HG03175 (cell line): Measurements from ENCODE around the gene APP.

Source experiments
- ATAC-seq: cut with Tn5 transposase; IDR thresholded peaks from one replicate; pipeline ENCODE4 v1.9.1; 2021; ENCODE audit warnings: mild to moderate bottlenecking, moderate library complexity; ENCODE audit not compliant: unreplicated experiment

Gene APP

GRCh38 chr21:25910809-25911208 is 259.8 kb downstream of the APP start:
- no peak for ATAC-seq

GRCh38 chr21:25909341-25909740 is 261.2 kb downstream of the APP start:
- ATAC-seq: no peak

DNA sequence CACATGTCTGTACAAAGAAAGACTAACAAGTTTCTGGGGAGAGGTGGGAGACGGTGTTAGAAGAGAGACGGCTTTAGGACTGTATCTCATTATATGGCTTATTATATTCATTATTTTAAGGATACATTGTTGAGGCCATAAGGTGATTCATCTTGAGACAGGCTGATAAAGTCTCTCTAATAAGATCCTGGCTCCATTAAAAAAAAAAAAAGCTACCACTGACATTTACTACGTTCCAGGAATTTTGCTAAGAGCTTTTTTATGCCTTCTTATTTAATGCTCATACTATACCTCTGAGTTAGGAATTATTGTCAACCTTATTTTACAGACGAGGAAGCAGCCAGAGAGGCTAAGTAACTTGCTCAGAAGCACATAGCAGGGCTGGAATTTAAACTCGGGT is 262.1 kb downstream of the APP start:
- no peak for ATAC-seq

DNA sequence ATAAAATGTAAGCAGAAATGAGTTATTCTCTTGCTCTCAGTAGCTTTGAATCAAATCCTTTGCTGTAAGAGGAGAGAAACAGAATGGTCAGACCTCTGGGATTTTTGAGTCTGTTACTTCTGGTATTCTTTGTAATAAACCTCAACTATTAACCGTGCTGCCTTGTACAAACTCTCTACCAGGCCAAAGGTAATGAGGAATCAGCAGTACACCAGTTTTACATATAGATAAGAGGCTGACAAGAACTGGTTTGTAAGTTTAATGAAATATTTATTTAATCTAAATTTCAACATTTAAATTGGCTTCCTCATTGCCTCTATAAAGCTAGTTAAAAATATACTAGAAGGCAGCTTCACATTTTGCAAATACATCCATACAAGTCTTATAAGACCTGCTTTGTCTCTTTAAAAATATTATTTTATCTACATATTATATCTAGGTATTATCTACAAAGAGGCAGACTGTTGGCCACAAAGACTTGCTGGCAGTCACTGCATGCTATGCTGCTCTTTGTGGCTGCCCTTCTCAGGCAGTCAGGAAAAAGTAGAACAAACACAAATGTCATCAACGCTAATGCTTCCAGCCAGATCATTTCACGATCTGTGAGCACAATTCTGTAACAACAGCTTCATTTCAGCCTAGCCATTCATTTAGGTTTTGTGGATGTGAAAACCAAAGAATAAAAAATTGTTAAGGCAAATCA is 262.8 kb downstream of the APP start:
- no peak for ATAC-seq

DNA sequence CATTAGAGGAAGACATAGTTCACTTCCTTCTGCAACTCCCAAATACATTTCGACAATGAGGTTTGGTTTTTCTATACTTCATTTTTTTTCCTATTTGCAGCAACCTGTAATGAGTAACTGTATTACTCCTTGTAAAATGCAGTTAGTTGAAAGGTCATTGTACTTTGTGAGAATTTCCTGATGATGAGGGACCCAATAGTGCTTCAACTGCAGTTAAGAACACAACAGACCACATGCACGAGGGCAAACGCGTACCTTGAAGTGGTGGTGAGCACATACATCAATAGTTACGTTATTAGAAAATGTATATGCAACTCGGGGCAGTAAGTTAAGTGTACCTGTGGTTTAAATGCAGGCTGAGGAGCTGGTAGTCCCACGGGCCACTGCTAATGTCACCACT is 264.0 kb downstream of the APP start:
- ATAC-seq: no peak

GRCh38 chr21:25905126-25905525 is 265.4 kb downstream of the APP start:
- ATAC-seq: no peak

- no peak for ATAC-seq
Observed at GRCh38 chr21:25904044-25904695, 266.4 kb downstream of the APP start.

DNA sequence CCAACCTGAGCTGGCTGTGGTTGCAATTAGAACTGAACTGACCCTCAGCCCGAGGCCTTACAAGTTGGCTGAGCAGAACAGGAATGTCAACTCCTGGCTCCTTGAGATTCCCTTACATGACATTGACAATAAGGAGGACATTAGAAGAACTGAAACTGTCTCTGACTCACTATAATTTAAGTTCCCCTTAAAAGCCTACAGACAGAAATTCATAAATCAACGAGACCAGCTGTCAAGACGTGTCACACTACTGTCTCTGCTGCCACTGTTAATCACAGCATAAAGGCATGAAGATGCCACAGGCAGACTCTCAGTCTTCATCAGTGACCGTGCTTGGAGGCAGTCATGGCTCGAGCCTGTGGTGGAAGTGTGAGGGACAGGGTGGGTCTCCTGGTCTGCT is 267.0 kb downstream of the APP start:
- peak; percentile 72 for ATAC-seq

DNA sequence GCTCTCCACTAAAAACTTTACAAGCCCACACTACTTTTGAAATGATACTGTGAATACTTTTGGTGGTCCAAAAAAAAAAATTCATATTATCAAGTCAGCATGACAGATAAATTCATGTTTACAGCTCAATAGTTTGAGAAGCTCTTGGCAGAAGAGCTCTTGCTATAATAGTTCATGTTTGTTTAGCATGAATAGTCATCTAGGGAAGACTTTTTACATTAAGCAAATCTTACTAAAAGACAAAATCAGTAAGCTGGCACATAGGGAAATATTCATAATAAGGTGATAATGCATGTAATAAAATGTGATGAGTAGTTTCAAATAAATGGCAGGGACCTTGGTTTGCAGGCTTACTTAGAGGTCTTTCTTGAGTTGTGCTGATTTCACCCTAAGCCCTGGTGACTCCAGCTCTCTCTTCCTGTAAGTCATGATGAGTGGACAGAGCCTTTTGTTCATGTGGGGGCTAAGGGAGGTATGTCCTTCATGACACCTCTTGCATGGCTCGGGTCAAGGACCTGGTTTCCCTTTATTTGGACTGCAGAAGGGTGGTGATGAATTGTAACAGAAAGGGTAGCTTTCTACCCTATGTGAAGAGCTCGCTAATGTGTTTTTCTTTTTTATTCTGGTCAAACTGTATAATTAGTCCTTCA is 269.1 kb downstream of the APP start:
- ATAC-seq: no peak

- no peak for ATAC-seq
Observed at GRCh38 chr21:25898671-25899070, 271.9 kb downstream of the APP start.

GRCh38 chr21:25897383-25897782 is 273.2 kb downstream of the APP start:
- no peak for ATAC-seq

DNA sequence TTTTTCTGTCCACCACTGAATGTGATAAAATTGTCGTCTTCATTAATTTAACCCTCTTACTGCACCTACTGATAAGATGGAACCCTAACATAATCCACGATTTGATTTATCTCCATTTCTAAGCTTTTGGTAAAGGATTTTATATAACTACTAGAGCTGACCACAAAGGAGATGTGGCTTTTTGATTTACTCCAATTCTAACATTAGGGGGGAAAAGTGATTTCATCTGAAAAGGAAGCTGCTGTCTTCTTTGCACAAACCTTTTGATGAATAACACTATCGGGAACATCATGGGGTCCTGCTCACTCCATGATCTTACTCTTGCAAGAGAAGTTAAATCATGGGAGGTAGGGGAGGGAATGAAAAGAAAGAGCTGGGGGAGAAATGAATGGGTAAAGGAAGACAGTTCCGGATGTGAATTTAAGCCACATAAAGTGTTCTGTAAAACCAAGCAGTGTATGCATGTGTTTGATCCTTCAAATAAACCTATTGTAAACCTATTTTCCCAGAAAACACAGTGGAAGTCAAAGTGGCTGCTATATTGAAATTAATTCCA is 274.0 kb downstream of the APP start:
- no peak for ATAC-seq

DNA sequence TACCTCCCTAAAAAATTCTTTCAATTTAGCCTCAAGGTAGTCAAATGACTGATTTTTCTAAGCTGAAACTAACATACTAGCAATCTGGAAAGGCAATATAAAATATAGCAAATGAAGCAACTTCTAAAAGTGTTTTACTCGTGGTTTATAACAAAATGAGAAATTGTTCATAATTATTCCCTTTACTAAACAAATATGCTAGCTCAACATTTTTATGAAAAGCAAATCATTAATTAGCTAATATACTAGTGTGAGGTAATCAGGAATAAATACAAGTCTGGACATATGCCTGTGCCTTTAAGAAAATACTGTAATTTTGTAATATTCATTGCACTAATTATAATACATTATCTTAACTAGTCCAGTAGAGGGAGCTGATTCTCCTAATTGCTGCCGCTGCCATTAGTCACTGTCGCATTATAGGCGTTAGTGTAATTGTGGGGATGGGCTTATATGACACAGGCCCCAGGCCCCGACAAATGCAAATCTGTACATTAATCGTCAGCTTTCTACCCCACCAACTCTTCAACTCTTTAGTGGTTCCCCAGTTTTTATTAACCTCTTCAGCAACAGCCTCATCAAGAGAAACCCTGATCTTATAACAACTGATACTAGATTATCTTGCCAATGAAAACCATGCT is 274.9 kb downstream of the APP start:
- ATAC-seq: peak; percentile 87

DNA sequence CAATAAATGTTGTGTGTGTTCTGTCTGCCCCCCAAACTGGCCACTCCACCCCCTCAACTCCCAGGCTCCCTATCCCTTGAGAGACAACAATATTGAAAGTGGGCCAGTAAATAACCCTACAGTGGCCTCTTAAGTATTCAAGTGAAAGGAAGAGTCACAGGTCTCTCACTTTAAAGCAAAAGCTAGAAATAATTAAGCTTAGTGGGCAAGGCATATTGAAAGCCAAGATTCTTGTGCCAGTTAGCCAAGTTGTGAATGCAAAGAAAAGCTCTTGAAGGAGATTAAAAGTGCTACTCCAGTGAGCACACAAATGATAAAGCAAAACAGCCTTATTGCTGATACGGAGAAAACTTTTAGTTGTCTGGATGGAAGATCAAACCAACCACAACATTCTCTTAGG is 277.4 kb downstream of the APP start:
- no peak for ATAC-seq

DNA sequence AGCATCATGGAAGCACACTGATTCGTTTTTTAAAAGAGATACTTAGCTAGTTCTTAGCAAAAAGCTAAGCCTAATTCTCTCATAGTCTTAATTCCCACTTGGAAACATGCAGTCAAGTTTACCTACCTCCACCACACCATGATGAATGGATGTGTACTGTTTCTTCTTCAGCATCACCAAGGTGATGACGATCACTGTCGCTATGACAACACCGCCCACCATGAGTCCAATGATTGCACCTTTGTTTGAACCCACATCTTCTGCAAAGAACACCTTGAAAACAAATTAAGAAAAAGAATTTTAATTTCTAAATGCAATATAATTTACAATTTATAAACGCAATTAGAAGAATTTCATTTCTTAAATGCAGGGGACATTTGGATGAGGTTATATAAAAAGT is 279.0 kb downstream of the APP start:
- ATAC-seq: no peak

DNA sequence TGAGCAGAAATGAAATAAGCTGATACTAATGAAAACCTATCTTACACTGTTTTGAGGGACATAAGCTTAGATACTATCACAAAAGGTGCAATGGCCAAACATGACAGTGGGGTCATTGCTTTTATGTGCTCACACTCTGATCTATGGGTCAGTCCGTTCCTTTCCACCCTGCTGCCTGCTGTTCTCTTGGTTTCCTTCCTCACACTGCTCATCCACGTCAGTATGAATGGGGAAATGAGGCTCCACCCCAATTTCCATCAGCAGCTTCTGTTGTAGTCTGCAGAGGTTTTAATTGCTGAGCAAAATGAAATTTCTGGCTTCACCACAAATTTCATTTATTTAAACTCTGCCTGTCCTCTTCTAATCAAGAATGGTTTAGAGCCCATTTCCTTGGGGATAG is 280.6 kb downstream of the APP start:
- no peak for ATAC-seq

DNA sequence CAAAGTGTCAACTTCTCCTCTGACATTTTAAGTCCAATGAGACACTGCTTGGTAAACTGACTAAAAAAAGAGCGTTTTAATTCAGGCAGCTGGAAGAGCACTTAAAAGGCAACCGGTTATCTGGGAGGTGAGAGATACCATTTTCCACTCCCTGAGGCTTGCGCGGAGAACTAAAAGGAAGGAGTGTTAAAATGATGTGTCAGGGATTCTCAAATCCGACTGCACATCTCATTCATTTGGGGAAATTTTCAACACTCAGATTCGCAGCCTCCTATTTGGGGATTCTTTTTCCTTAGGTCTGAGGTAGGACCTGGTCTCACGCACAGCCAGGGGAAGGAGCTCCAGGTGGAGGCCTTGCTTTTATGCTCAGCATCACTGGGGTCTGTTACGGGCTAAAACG is 281.9 kb downstream of the APP start:
- ATAC-seq: no peak

GRCh38 chr21:25887646-25888306 is 282.8 kb downstream of the APP start:
- ATAC-seq: no peak

DNA sequence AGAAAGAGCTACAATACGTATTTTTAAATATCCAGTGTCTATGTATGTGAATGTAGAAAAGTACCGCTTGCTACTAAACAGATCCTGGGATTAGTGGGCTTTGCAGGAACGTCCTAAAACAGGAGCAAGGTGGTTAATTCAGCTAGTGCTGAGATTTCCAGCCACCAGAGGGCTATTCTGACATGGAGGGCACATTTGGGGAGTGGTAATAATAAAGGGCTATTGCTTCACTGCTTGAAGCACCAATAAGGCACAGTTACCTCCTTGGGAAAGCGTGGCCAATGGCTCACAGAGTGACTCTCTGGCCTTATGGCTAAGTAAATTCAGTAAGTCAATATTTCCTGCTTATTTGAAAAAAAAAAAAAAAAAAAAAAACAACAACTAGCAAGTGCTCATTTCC is 283.4 kb downstream of the APP start:
- no peak for ATAC-seq

- ATAC-seq: no peak
Observed at GRCh38 chr21:25885880-25886279, 284.7 kb downstream of the APP start.

GRCh38 chr21:25885405-25885804 is 285.2 kb downstream of the APP start:
- ATAC-seq: no peak
